MCF 10A (cell line): Measurements from ENCODE around the gene HES3. TPM values are rescaled to one million over a fixed set of nuclear protein-coding genes. Genes with fewer than 3 reads are reported as not detected.

Experiments used
- BruUV-seq: library from RNA; stranded (reverse); fragments of 400-500 nt; replicated peaks from 2 replicates; lab custom pipeline; 2021; lab: Mats Ljungman, UMichigan
- CTCF ChIA-PET: fragments of 300-600 bp; sonication (Branson Sonifier 250); formaldehyde crosslinking; extraction: SDS; loops from one replicate; lab custom pipeline; 2021; ENCODE audit warnings: antibody characterized with exemption, inconsistent platforms; lab: Yijun Ruan, JAX
- POLR2A ChIA-PET: fragments of 300-600, 350-650 bp; sonication (Branson Sonifier 250); formaldehyde crosslinking; extraction: SDS; loops from one replicate; lab custom pipeline; 2020; ENCODE audit warnings: antibody characterized with exemption, inconsistent platforms; lab: Yijun Ruan, JAX
- DNase-seq: peaks from one replicate; pipeline ENCODE4 v3.0.0-alpha.2; 2018; ENCODE audit not compliant: unreplicated experiment
- H3K27ac Mint-ChIP-seq: one replicate; pipeline ENCODE4 v1.8.0; 2022; ENCODE audit warnings: mild to moderate bottlenecking, low read depth, mixed read lengths; ENCODE audit not compliant: unreplicated experiment
- H3K27me3 Mint-ChIP-seq: one replicate; pipeline ENCODE4 v1.8.0; 2022; ENCODE audit warnings: mixed read lengths; ENCODE audit not compliant: insufficient read depth, unreplicated experiment
- H3K36me3 Mint-ChIP-seq: one replicate; pipeline ENCODE4 v1.8.0; 2022; ENCODE audit warnings: mild to moderate bottlenecking, moderate library complexity, mixed read lengths; ENCODE audit not compliant: insufficient read depth, unreplicated experiment
- H3K4me1 Mint-ChIP-seq: one replicate; pipeline ENCODE4 v1.8.0; 2022; ENCODE audit warnings: mixed read lengths; ENCODE audit not compliant: insufficient read depth, unreplicated experiment
- H3K4me3 Mint-ChIP-seq: one replicate; pipeline ENCODE4 v1.8.0; 2022; ENCODE audit warnings: mild to moderate bottlenecking, moderate library complexity, mixed read lengths; ENCODE audit not compliant: unreplicated experiment
- H3K9me3 Mint-ChIP-seq: one replicate; pipeline ENCODE4 v1.8.0; 2022; ENCODE audit warnings: mixed read lengths; ENCODE audit not compliant: unreplicated experiment
- intact Hi-C: fragments of 100-400 bp; cut with micrococcal nuclease; formaldehyde crosslinking; loops from 2 replicates; pipeline ENCODE4 v1.14.1; 2022
- total RNA-seq: library from RNA; stranded (reverse); gene quantifications from 2 replicates; pipeline ENCODE4 v1.2.3, GENCODE V29; 2022
- TF ChIP-seq, protein P1 (sequence below): fragments of 200-600 bp; IDR thresholded peaks from one replicate; pipeline ENCODE4 v1.8.0; 2022; ENCODE audit warnings: antibody characterized with exemption, mild to moderate bottlenecking; ENCODE audit not compliant: unreplicated experiment

Gene HES3
- total RNA-seq, 1 experiment from 2014 or later: not detected

DNA sequence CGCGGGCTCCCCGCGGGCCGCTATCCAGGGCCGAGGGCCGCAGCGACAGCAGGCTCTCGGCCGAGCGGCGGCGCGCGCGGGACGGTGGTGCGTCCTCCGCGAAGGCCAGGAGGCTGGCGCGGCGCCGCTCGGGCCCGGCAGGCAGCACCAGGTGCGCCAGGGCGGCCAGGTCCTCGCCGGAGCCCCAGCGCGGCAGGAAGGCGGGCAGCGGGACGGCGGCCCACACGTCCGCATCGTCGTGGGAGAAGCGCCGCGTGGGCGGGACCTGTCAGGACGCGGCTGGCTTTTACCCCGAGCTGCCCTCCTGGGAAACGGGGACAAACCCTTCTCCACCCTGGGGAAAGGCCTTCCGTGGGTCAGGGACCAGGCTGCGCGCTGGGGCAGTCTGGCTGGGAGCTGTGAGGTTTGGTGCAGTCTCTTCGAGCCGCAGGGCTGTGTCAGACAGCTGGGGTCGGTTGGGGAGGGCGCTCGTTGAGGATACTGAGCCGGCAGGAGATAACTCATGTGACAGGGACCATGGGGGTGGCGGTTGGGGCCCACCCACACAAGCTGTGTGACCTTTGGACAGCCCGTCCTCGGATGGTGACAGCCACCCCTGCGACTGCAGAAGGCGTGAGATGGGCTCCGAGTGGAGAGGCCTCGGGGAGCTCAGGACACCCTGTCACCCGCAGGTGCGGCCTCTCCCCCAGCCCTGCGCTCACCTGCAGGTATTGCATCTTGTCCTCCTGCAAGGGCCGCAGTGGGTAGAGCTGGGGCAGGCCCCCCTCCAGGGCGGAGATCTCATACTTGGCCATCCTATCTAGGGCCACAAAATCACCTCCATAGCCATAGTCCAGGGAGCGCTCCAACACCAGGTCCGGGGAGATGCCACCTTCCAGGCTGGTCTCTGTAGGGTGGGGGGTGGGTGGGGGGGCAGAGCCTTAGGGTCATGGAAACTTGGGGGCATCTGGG is 6.0 kb downstream of the HES3 start:
- TF ChIP-seq, protein P1, sequence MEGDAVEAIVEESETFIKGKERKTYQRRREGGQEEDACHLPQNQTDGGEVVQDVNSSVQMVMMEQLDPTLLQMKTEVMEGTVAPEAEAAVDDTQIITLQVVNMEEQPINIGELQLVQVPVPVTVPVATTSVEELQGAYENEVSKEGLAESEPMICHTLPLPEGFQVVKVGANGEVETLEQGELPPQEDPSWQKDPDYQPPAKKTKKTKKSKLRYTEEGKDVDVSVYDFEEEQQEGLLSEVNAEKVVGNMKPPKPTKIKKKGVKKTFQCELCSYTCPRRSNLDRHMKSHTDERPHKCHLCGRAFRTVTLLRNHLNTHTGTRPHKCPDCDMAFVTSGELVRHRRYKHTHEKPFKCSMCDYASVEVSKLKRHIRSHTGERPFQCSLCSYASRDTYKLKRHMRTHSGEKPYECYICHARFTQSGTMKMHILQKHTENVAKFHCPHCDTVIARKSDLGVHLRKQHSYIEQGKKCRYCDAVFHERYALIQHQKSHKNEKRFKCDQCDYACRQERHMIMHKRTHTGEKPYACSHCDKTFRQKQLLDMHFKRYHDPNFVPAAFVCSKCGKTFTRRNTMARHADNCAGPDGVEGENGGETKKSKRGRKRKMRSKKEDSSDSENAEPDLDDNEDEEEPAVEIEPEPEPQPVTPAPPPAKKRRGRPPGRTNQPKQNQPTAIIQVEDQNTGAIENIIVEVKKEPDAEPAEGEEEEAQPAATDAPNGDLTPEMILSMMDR: no peak
- intact Hi-C loops: no loop called here
- no peaks in the 10 kb centered on the region for H3K36me3 Mint-ChIP-seq
- ChIA-PET POLR2A (interaction anchor here (0.6 to 0.8 kb wide), 2 partner anchors 9 to 317 kb away, joined by 3 read pairs; no protein-coding TSS in a partner anchor), CTCF (interaction anchor here (0.6 to 6.6 kb wide), 5 partner anchors 83 to 187 kb away, joined by 3 to 88 read pairs (median 3); no protein-coding TSS in a partner anchor)
- H3K4me1 Mint-ChIP-seq: peaks cover 5% of the 10 kb centered on the region
- no peak for DNase-seq
- no peak overlapping the region for H3K27ac Mint-ChIP-seq
- no TSS peak for BruUV-seq
- H3K4me3 Mint-ChIP-seq: no peak overlapping the region
- no peaks in the 10 kb centered on the region for H3K27me3 Mint-ChIP-seq
- H3K9me3 Mint-ChIP-seq: no peaks in the 10 kb centered on the region

DNA sequence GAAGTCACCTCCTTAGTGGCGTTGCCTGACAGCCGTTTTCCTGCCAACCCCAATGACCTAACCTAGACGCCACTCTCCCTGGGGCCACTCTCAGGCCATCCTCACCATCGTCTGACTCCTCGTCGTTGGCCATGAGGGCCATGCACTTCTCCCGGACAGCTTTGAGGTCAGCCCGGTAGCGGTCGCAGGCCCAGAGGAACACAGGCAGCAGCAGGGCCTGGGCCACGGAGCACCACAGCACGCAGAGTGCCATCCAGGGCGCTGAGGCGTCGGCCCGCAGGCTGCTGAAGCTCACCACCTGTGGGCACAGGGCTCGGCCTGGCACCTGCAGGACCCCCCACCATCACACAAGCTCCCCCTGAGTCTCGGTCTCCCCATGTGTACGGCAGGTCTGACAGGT is 7.3 kb downstream of the HES3 start:
- intact Hi-C loops: no loop called here
- no peaks in the 10 kb centered on the region for H3K27me3 Mint-ChIP-seq
- no peak overlapping the region for H3K4me3 Mint-ChIP-seq
- ChIA-PET POLR2A (no interaction called here), CTCF (interaction anchor here (0.6 to 1.9 kb wide), 6 partner anchors 29 to 442 kb away, joined by 3 to 5 read pairs (median 4); partner anchors contain the start of gene TAS1R1)
- no peak overlapping the region for H3K27ac Mint-ChIP-seq
- no TSS peak for BruUV-seq
- H3K4me1 Mint-ChIP-seq: peaks cover 5% of the 10 kb centered on the region
- no peak for DNase-seq
- H3K36me3 Mint-ChIP-seq: no peaks in the 10 kb centered on the region
- H3K9me3 Mint-ChIP-seq: no peaks in the 10 kb centered on the region
- TF ChIP-seq, protein P1: no peak

DNA sequence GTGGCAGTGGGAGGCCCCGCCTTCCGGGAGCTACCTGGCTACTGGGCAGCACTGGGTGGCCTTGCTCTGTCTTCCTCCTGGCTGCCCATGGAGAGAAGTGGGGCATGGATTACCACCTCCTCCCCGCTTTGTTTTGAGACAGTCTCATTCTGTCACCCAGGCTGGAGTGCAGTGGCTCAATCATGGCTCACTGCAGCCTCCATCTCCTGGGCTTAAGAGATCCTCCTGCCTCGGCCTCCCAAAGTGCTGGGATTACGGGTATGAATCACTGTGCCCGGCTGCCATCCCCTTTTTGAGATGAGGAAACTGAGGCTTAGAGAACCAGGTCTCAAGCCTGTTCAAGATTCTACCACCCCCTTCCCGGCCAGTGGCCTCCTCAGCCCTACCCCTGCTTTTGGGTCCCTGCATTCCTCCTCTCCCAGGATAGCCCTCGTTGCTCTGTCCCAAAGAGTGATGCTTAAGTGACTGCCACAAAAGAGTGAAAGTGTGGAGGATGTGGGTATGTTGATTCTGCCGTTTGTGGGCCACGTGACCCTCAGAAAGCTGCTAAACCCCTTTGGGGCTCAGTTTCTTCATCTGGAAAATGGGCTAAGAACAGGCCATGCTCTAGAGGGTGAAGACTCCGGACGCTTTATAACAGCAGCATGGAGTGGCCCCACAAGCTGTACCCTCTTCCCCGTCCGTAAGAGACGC is 7.8 kb downstream of the HES3 start:
- no peak overlapping the region for H3K4me3 Mint-ChIP-seq
- TF ChIP-seq, protein P1: no peak
- H3K9me3 Mint-ChIP-seq: no peaks in the 10 kb centered on the region
- H3K4me1 Mint-ChIP-seq: peaks cover under 1% of the 10 kb centered on the region
- H3K27ac Mint-ChIP-seq: no peak overlapping the region
- intact Hi-C loops: no loop called here
- DNase-seq: no peak
- BruUV-seq: no TSS peak
- H3K36me3 Mint-ChIP-seq: no peaks in the 10 kb centered on the region
- ChIA-PET CTCF (interaction anchor here (0.6 to 1.9 kb wide), 6 partner anchors 185 to 442 kb away, joined by 3 to 5 read pairs (median 4); partner anchors contain the start of gene TAS1R1), POLR2A (no interaction called here)
- no peaks in the 10 kb centered on the region for H3K27me3 Mint-ChIP-seq

DNA sequence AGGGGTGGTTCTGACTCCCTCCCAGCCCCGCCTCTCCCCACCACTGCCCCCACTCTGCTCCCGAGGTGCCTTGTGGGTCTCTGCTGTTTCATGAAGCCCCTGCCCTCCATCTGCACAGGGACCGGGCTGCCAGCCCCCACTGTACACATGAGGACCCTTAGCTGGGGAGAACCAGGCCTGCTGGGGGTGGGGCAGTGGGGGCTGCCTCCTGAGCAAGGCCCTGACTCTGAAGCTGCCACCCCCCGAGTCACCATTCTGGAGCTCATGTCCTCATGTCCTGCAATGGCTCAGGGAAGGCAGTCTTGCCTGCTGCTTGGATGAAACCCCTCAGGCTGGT is 8.4 kb downstream of the HES3 start:
- TF ChIP-seq, protein P1: no peak
- no TSS peak for BruUV-seq
- CTCF ChIA-PET: interaction anchor here (0.7 to 1.9 kb wide), 4 partner anchors 49 to 358 kb away, joined by 3 to 5 read pairs (median 4); no protein-coding TSS in a partner anchor
- DNase-seq: no peak
- no peak overlapping the region for H3K27ac Mint-ChIP-seq
- H3K27me3 Mint-ChIP-seq: no peaks in the 10 kb centered on the region
- H3K4me3 Mint-ChIP-seq: no peak overlapping the region
- H3K36me3 Mint-ChIP-seq: no peaks in the 10 kb centered on the region
- H3K4me1 Mint-ChIP-seq: no peaks in the 10 kb centered on the region
- intact Hi-C loops: no loop called here
- POLR2A ChIA-PET: no interaction called here
- H3K9me3 Mint-ChIP-seq: no peaks in the 10 kb centered on the region
